Neuronal stem cell (in vitro differentiated cells): Measurements from ENCODE around the gene RPL27.

Source experiments
- DNase-seq: peaks from one replicate; pipeline ENCODE4 v3.0.0-alpha.2; 2013; ENCODE audit warnings: low spot score
- H2AFZ ChIP-seq: one replicate; pipeline ENCODE4 v1.6.1; 2013; ENCODE audit warnings: mild to moderate bottlenecking, low read length, inconsistent platforms
- H2AK5ac ChIP-seq: 2 replicates; pipeline ENCODE4 v1.6.1; 2013; ENCODE audit warnings: low read depth, mild to moderate bottlenecking, inconsistent platforms, low read length, moderate library complexity, mixed read lengths
- H2BK120ac ChIP-seq: 2 replicates; pipeline ENCODE4 v1.6.1; 2013; ENCODE audit warnings: low read depth, mild to moderate bottlenecking, inconsistent platforms, low read length, moderate library complexity, mixed read lengths
- H2BK12ac ChIP-seq: one replicate; pipeline ENCODE4 v1.6.1; 2013; ENCODE audit warnings: low read length, inconsistent platforms
- H2BK15ac ChIP-seq: 2 replicates; pipeline ENCODE4 v1.6.1; 2013; ENCODE audit warnings: mild to moderate bottlenecking, low read length, inconsistent platforms, mixed read lengths
- H2BK5ac ChIP-seq: one replicate; pipeline ENCODE4 v1.6.1; 2013; ENCODE audit warnings: inconsistent platforms, mild to moderate bottlenecking, low read length, moderate library complexity
- H3K14ac ChIP-seq: one replicate; pipeline ENCODE4 v1.6.1; 2013; ENCODE audit warnings: low read length, inconsistent platforms
- H3K18ac ChIP-seq: 2 replicates; pipeline ENCODE4 v1.6.1; 2013; ENCODE audit warnings: low read length, inconsistent platforms
- H3K23ac ChIP-seq: 2 replicates; pipeline ENCODE4 v1.6.1; 2013; ENCODE audit warnings: low read depth, mild to moderate bottlenecking, mixed read lengths, low read length, inconsistent platforms; ENCODE audit not compliant: poor library complexity
- H3K27ac ChIP-seq: replicated peaks from 3 replicates; pipeline ENCODE4 v1.5.1; 2013; ENCODE audit warnings: low read length, inconsistent platforms
- H3K27me3 ChIP-seq, 3 experiments: 2 replicates each; pipeline ENCODE4 v1.6.1; 2013; ENCODE audit warnings: low read length in 3 of 3, mild to moderate bottlenecking in 2 of 3, inconsistent platforms in 1 of 3, low read depth in 1 of 3, mixed read lengths in 1 of 3, moderate library complexity in 1 of 3; ENCODE audit not compliant: control insufficient read depth in 3 of 3, insufficient read depth in 3 of 3
- H3K36me3 ChIP-seq, 2 donors: replicated peaks in 1 of 2; 2 replicates each; pipeline ENCODE4 v1.6.1; 2013; ENCODE audit warnings: low read length in 2 of 2; ENCODE audit not compliant: control insufficient read depth in 2 of 2, insufficient read depth in 2 of 2
- H3K4ac ChIP-seq: 2 replicates; pipeline ENCODE4 v1.6.1; 2013; ENCODE audit warnings: inconsistent platforms, mild to moderate bottlenecking, low read length, moderate library complexity
- H3K4me1 ChIP-seq, 2 donors: 1 replicate in 1 of 2; 2 replicates in 1 of 2; pipeline ENCODE4 v1.6.1; 2013; ENCODE audit warnings: low read length in 2 of 2, low read depth in 1 of 2; ENCODE audit not compliant: control insufficient read depth in 2 of 2, insufficient read depth in 1 of 2
- H3K4me2 ChIP-seq: one replicate; pipeline ENCODE4 v1.6.1; 2013; ENCODE audit warnings: mild to moderate bottlenecking, low read length, inconsistent platforms; ENCODE audit not compliant: insufficient read depth, poor library complexity, severe bottlenecking
- H3K4me3 ChIP-seq, 2 donors: 2 replicates each; pipeline ENCODE4 v1.5.1; 2013; ENCODE audit warnings: low read length in 2 of 2, mild to moderate bottlenecking in 2 of 2, inconsistent platforms in 1 of 2, moderate library complexity in 1 of 2
- H3K79me1 ChIP-seq: one replicate; pipeline ENCODE4 v1.6.1; 2013; ENCODE audit warnings: low read depth, mild to moderate bottlenecking, inconsistent platforms, low read length, moderate library complexity
- H3K9ac ChIP-seq: one replicate; pipeline ENCODE4 v1.6.1; 2013; ENCODE audit warnings: mild to moderate bottlenecking, low read depth, low read length, inconsistent platforms; ENCODE audit not compliant: poor library complexity
- H3K9me3 ChIP-seq, 2 donors: replicated peaks in 1 of 2; 2 replicates each; pipeline versions ENCODE3 to v1.6.1; 2013; ENCODE audit warnings: low read length in 2 of 2, mild to moderate bottlenecking in 2 of 2, inconsistent platforms in 1 of 2, low read depth in 1 of 2, mixed read lengths in 1 of 2, moderate library complexity in 1 of 2; ENCODE audit not compliant: control insufficient read depth in 2 of 2, insufficient read depth in 1 of 2
- H4K8ac ChIP-seq: one replicate; pipeline ENCODE4 v1.6.1; 2013; ENCODE audit warnings: low read depth, mild to moderate bottlenecking, inconsistent platforms, low read length, moderate library complexity
- H4K91ac ChIP-seq: one replicate; pipeline ENCODE4 v1.6.1; 2013; ENCODE audit warnings: low read length, low read depth, mild to moderate bottlenecking, inconsistent platforms; ENCODE audit not compliant: poor library complexity
- WGBS, 2 donors: extraction: QIAGEN DNeasy Blood & Tissue Kit; methylation state at CpG; one replicate each; pipeline ENCODE4 v1.1.7; 2013; ENCODE audit warnings: missing lambda C conversion rate in 2 of 2, mixed read lengths in 1 of 2; ENCODE audit not compliant: insufficient read length in 2 of 2, insufficient replicate concordance in 1 of 2; ENCODE audit errors: extremely low coverage in 2 of 2; 5-methylcytosine and 5-hydroxymethylcytosine counted together

RPL27 gene

DNA sequence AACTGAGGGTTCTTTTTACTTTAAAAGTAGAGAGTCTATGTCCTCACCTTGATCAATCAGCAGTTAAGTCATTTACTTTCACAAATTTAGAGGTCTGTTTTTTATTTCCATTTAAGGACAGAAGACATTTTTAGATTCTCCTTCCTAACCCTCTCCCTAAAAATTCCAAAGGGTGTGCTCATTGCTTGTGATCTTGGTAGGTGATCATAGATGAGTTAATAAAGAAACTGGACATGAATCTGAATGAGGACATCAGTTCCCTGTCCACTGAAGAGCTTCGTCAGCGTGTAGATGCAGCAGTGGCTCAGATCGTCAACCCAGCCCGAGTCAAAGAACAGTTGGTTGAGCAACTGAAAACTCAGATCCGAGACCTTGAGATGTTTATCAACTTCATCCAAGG lies 9.1 kb upstream of the RPL27 start:
- H2BK120ac ChIP-seq: no peak overlapping the region

DNA sequence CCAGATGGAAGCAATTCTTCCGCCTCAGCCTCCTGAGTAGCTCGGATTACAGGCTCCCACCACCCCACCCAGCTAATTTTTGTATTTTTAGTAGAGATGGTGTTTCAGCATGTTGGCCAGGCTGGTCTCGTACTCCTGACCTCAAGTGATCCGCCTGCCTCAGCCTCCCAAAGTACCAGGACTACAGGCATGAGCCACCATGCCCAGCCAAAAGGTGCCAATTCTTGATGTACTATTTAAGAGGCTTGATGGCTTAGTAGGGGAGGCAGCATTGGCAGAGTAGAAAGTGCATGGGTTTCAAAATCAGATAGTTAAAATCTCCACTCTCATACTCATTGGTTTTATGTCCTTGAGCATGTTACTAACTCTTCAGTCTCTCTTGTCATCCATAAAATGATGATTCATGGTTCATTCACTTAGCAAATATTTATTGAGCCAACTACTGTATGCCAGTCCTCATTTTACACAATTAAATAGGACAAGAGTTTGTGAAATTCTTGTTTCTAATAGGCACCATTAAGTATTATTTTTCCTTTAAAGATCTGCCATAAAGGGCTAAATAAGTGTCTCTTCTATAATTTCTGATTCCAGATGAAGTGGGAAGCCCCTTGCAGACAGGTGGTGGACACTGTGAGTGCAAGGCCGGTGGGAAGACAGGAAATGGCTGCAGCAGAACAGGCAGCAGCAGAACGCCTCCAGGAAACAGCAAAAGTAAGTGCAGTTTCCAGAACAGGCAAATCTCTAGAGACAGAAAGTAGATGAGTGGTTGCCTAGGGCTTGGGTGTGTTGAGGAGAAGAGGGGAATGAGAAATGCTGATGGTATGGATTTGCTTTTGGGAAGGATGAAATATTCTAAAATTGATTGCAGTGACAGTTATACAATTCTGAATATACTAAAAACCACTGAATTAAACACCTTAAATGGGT lies 8.2 kb upstream of the RPL27 start:
- no peak overlapping the region for H3K4me2 ChIP-seq
- H3K9me3 ChIP-seq: no peaks in the 10 kb centered on the region
- no peak overlapping the region for H3K9ac ChIP-seq
- no peak overlapping the region for H3K4ac ChIP-seq
- no peak overlapping the region for H4K91ac ChIP-seq
- no peak overlapping the region for H3K4me3 ChIP-seq
- H3K27me3 ChIP-seq: peaks cover 0 to 1% (median 0%) of the 10 kb centered on the region in 3 experiments
- no CpG with 5 or more reads among the region's 6 CpGs for WGBS, 2 donors
- no peak overlapping the region for H3K18ac ChIP-seq
- no peak overlapping the region for H3K14ac ChIP-seq
- no peaks in the 10 kb centered on the region for H3K4me1 ChIP-seq
- no peak overlapping the region for H2BK5ac ChIP-seq
- H2AFZ ChIP-seq: no peak overlapping the region
- DNase-seq: no peak
- H2AK5ac ChIP-seq: no peak overlapping the region
- no peak overlapping the region for H3K23ac ChIP-seq
- no peak overlapping the region for H2BK12ac ChIP-seq
- no peak overlapping the region for H3K27ac ChIP-seq
- peaks cover 34 to 84% of the 10 kb centered on the region in 2 donors for H3K36me3 ChIP-seq
- H2BK15ac ChIP-seq: no peak overlapping the region
- no peak overlapping the region for H2BK120ac ChIP-seq
- H3K79me1 ChIP-seq: peaks cover 2% of the 10 kb centered on the region
- H4K8ac ChIP-seq: no peak overlapping the region

More for the DNA sequence above, 9.1 kb upstream of the RPL27 start:
- Histone ChIP-seq H3K27ac (no peak overlapping the region), H3K27me3 (no peaks in the 10 kb centered on the region), H2BK12ac (no peak overlapping the region), H3K23ac (no peak overlapping the region), H3K18ac (no peak overlapping the region), H2BK15ac (no peak overlapping the region), H4K91ac (no peak overlapping the region), H3K79me1 (peaks cover 2% of the 10 kb centered on the region), H2BK5ac (no peak overlapping the region), H3K14ac (no peak overlapping the region), H3K4ac (no peak overlapping the region), H2AK5ac (no peak overlapping the region), H3K4me3 (no peak overlapping the region), H2AFZ (no peak overlapping the region), H3K4me2 (no peak overlapping the region), H3K9me3 (no peaks in the 10 kb centered on the region), H3K36me3 (peaks cover 31 to 83% of the 10 kb centered on the region in 2 donors), H3K9ac (no peak overlapping the region), H3K4me1 (no peaks in the 10 kb centered on the region), H4K8ac (no peak overlapping the region)
- DNase-seq: no peak
- no CpG with 5 or more reads among the region's 5 CpGs for WGBS, 2 donors

DNA sequence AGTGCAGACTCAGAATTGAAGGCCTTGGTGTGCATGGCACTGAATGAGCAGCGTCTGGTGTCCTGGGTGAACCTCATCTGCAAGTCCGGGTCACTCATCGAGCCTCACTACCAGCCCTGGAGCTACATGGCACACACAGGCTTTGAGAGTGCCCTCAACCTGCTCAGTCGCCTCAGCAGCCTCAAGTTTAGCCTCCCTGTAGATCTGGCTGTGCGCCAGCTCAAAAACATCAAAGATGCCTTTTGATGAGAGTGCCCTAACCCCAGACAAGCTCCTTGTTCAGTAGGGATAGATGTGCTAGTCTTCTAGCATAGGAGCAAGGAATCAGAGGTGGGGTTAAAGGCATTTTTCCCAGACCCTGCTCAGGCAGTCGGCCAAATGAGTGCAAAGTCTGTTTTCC lies 6.7 kb upstream of the RPL27 start:
- no CpG with 5 or more reads among the region's 6 CpGs for WGBS, 2 donors
- peaks cover 32 to 70% of the 10 kb centered on the region in 2 donors for H3K36me3 ChIP-seq
- no peak overlapping the region for H3K4me3 ChIP-seq

DNA sequence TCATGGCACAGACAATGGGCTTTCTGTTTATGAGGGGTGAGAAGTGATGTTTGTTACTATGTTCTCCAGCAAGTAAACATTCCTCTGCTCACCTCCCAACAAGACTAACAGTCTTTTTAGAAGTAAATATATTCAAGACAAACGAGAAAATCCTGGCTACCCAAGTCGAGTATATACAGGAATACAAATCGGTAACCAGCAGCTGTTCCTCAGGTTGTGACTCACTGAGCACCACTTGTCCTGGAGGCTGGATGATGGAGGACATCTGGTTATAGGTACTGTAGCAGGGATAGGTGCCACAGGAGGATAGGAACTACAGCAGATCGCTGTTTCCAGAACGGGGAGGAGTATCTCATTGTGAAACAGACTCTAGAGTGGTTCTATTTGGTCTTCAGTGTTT lies 5.3 kb upstream of the RPL27 start:
- peaks cover 2 to 4% of the 10 kb centered on the region in 2 donors for H3K4me1 ChIP-seq
- H2AFZ ChIP-seq: no peak overlapping the region
- no peak overlapping the region for H2AK5ac ChIP-seq
- no peak overlapping the region for H3K18ac ChIP-seq
- no peak overlapping the region for H3K4me3 ChIP-seq
- no peak overlapping the region for H3K23ac ChIP-seq
- no peak overlapping the region for H2BK5ac ChIP-seq
- H3K27me3 ChIP-seq: peaks cover 0 to 1% (median 0%) of the 10 kb centered on the region in 3 experiments
- H2BK12ac ChIP-seq: no peak overlapping the region
- WGBS, 2 donors: no CpG with 5 or more reads among the region's 5 CpGs
- no peak for DNase-seq
- no peak overlapping the region for H3K4ac ChIP-seq
- H4K91ac ChIP-seq: no peak overlapping the region
- H2BK120ac ChIP-seq: no peak overlapping the region
- no peak overlapping the region for H3K9ac ChIP-seq
- H2BK15ac ChIP-seq: no peak overlapping the region
- H3K4me2 ChIP-seq: no peak overlapping the region
- H3K27ac ChIP-seq: no peak overlapping the region
- H3K14ac ChIP-seq: no peak overlapping the region
- peaks cover 2% of the 10 kb centered on the region for H3K79me1 ChIP-seq
- H3K9me3 ChIP-seq: no peaks in the 10 kb centered on the region
- peaks cover 29 to 58% of the 10 kb centered on the region in 2 donors for H3K36me3 ChIP-seq
- no peak overlapping the region for H4K8ac ChIP-seq

More for the DNA sequence above, 6.7 kb upstream of the RPL27 start:
- Histone ChIP-seq H3K4ac (no peak overlapping the region), H3K23ac (no peak overlapping the region), H2BK12ac (no peak overlapping the region), H4K8ac (no peak overlapping the region), H2BK5ac (no peak overlapping the region), H3K14ac (no peak overlapping the region), H3K4me1 (no peaks in the 10 kb centered on the region), H3K27ac (no peak overlapping the region), H3K79me1 (peaks cover 2% of the 10 kb centered on the region), H3K4me2 (no peak overlapping the region), H3K9ac (no peak overlapping the region), H2BK15ac (no peak overlapping the region), H2AFZ (no peak overlapping the region), H4K91ac (no peak overlapping the region), H3K18ac (no peak overlapping the region), H2BK120ac (no peak overlapping the region), H2AK5ac (no peak overlapping the region), H3K27me3 (peaks cover 0 to 1% (median 0%) of the 10 kb centered on the region in 3 experiments), H3K9me3 (no peaks in the 10 kb centered on the region)
- DNase-seq: no peak
